HepG2 (cell line): ENCODE measurements around the gene ARHGEF3. TPM values are rescaled to one million over a fixed set of nuclear protein-coding genes. Genes with fewer than 3 reads are reported as not detected.
A peak's percentile ranks its signal among the peaks of the same experiment; 100 is the strongest.

ENCODE experiments used
- ARNTL ChIP-seq: sonication (generic); formaldehyde crosslinking; IDR thresholded peaks from 2 replicates; pipeline ENCODE4 v1.4.0; 2020; ENCODE audit warnings: mild to moderate bottlenecking, missing genetic modification reagents
- BRF2 ChIP-seq: sonication (generic); formaldehyde crosslinking; IDR thresholded peaks from 2 replicates; pipeline ENCODE4 v1.8.1; 2022; ENCODE audit warnings: mild to moderate bottlenecking, missing genetic modification reagents
- CENPBD1 ChIP-seq: sonication (generic); formaldehyde crosslinking; IDR thresholded peaks from 2 replicates; pipeline ENCODE4 v1.8.0; 2022; ENCODE audit warnings: missing genetic modification reagents, low read depth, mild to moderate bottlenecking, borderline replicate concordance
- CHD2 ChIP-seq: IDR thresholded peaks from 2 replicates; pipeline ENCODE4 v1.6.1; 2011; ENCODE audit warnings: low read depth, low read length, improper control_type of control experiment
- HDAC1 ChIP-seq: sonication (generic); formaldehyde crosslinking; IDR thresholded peaks from 2 replicates; pipeline ENCODE4 v1.5.1; 2020; ENCODE audit warnings: mild to moderate bottlenecking, missing genetic modification reagents
- KLF15 ChIP-seq: sonication (generic); formaldehyde crosslinking; IDR thresholded peaks from 2 replicates; pipeline ENCODE4 v1.8.1; 2023; ENCODE audit warnings: borderline replicate concordance, mild to moderate bottlenecking, inconsistent platforms, missing genetic modification reagents, mixed read lengths
- MEF2D ChIP-seq: sonication (generic); formaldehyde crosslinking; IDR thresholded peaks from 2 replicates; pipeline ENCODE4 v1.5.1; 2020; ENCODE audit warnings: mild to moderate bottlenecking, missing genetic modification reagents
- MXD3 ChIP-seq: IDR thresholded peaks from 2 replicates; pipeline ENCODE4 v1.6.1; 2016; ENCODE audit warnings: mild to moderate bottlenecking, missing biosample characterization, missing genetic modification reagents
- PHF21A ChIP-seq: sonication (generic); formaldehyde crosslinking; IDR thresholded peaks from 2 replicates; pipeline ENCODE4 v1.5.0; 2020; ENCODE audit warnings: mild to moderate bottlenecking, missing genetic modification reagents
- RCOR2 ChIP-seq: IDR thresholded peaks from 2 replicates; pipeline ENCODE4 v1.6.1; 2016; ENCODE audit warnings: missing biosample characterization, missing genetic modification reagents
- RXRA ChIP-seq: sonication (generic); formaldehyde crosslinking; IDR thresholded peaks from 2 replicates; pipeline ENCODE4 v1.5.1; 2020; ENCODE audit warnings: missing genetic modification reagents
- SAP130 ChIP-seq: IDR thresholded peaks from 2 replicates; pipeline ENCODE4 v1.6.1; 2016; ENCODE audit warnings: low read depth
- SIX4 ChIP-seq: sonication (generic); formaldehyde crosslinking; IDR thresholded peaks from 2 replicates; pipeline ENCODE4 v1.4.0; 2020; ENCODE audit warnings: missing genetic modification reagents
- SPEN ChIP-seq: sonication (generic); formaldehyde crosslinking; IDR thresholded peaks from 2 replicates; pipeline ENCODE4 v1.5.1; 2020; ENCODE audit warnings: low read depth, mild to moderate bottlenecking, missing genetic modification reagents
- SUZ12 ChIP-seq: fragments of 150-350 bp; IDR thresholded peaks from 2 replicates; pipeline ENCODE4 v1.6.1; 2014; ENCODE audit warnings: low read depth, low read length
- ZBTB37 ChIP-seq: sonication (generic); formaldehyde crosslinking; IDR thresholded peaks from 2 replicates; pipeline ENCODE4 v1.4.0; 2020; ENCODE audit warnings: mild to moderate bottlenecking, missing genetic modification reagents
- ZBTB7A ChIP-seq: sonication (generic); formaldehyde crosslinking; IDR thresholded peaks from 2 replicates; pipeline ENCODE4 v1.8.0; 2022; ENCODE audit warnings: mild to moderate bottlenecking, missing genetic modification reagents
- ZMYM3 ChIP-seq: sonication (generic); formaldehyde crosslinking; IDR thresholded peaks from 2 replicates; pipeline ENCODE4 v1.5.1; 2020; ENCODE audit warnings: mild to moderate bottlenecking, missing genetic modification reagents
- ZNF251 ChIP-seq: sonication (generic); formaldehyde crosslinking; IDR thresholded peaks from 2 replicates; pipeline ENCODE4 v1.9.0; 2021; ENCODE audit warnings: mild to moderate bottlenecking, missing genetic modification reagents
- ZNF577 ChIP-seq: sonication (generic); formaldehyde crosslinking; IDR thresholded peaks from 2 replicates; pipeline ENCODE4 v1.4.0; 2020; ENCODE audit warnings: mild to moderate bottlenecking, low read depth, missing genetic modification reagents, borderline replicate concordance
- ZNF879 ChIP-seq: sonication (generic); formaldehyde crosslinking; IDR thresholded peaks from 2 replicates; pipeline ENCODE4 v1.8.1; 2023; ENCODE audit warnings: missing genetic modification reagents
- ZSCAN29 ChIP-seq: sonication (generic); formaldehyde crosslinking; conservative IDR thresholded peaks from 2 replicates; pipeline ENCODE4 v1.4.0; 2020; ENCODE audit warnings: mild to moderate bottlenecking, missing genetic modification reagents
- polyA plus RNA-seq, 8 experiments: library from polyadenylated mRNA; depleted of rRNA in 3 of 8; stranded (reverse) in 7 of 8; unstranded in 1 of 8; fragments of >200 nt; fragmentation: Illumina TruSeq in 4 of 8; extraction: Trizol in 4 of 8; gene quantifications; 2 replicates each; pipeline versions ENCODE4 v1.2.1 to v1.2.3, GENCODE V29; 2011 to 2016; ENCODE audit warnings: low read depth in 4 of 8, missing spikeins in 1 of 8, mixed read lengths in 1 of 8; ENCODE audit not compliant: insufficient read depth in 1 of 8
- total RNA-seq, 5 experiments: library from RNA; depleted of rRNA; stranded (reverse); fragments of >200 nt; fragmentation: Illumina TruSeq; extraction: Trizol; gene quantifications; 2 replicates each; pipeline ENCODE4 v1.2.3, GENCODE V29; 2016; ENCODE audit warnings: low read depth in 1 of 5
- TF ChIP-seq, protein P1 (sequence below): sonication (generic); formaldehyde crosslinking; IDR thresholded peaks from 2 replicates; pipeline ENCODE4 v1.4.0; 2020; ENCODE audit warnings: missing genetic modification reagents, borderline replicate concordance

Gene ARHGEF3
- total and polyA plus RNA-seq, 2 of the 13 experiments (the other 11 are each of a cell fraction or from before 2014, with no cell fraction given) = 14.8 to 23.1 TPM

GRCh38 chr3:56682462-56683121, 119.2 kb downstream of the ARHGEF3 start (continued):
- TF ChIP-seq MXD3 (CRISPR knock-in tag) (0 out of 2 replicates have a peak, but pooled peaks have one; percentile 50), CENPBD1 (CRISPR knock-in tag) (no peak), ARNTL (CRISPR knock-in tag) (no peak), ZMYM3 (CRISPR knock-in tag) (peak; percentile 68; the same call in 1 of the 2 replicates), MEF2D (CRISPR knock-in tag) (peak; percentile 32; the same call in 1 of the 2 replicates), KLF15 (CRISPR knock-in tag) (no peak), BRF2 (CRISPR knock-in tag) (no peak), SAP130 (CRISPR knock-in tag) (peak; percentile 70), ZBTB7A (CRISPR knock-in tag) (peak; percentile 32; the same call in 1 of the 2 replicates), ZSCAN29 (CRISPR knock-in tag) (no peak), ZBTB37 (CRISPR knock-in tag) (no peak), RXRA (CRISPR knock-in tag) (no peak; the same call in 1 of the 2 replicates), CHD2 (no peak), ZNF251 (CRISPR knock-in tag) (no peak), SUZ12 (no peak), RCOR2 (CRISPR knock-in tag) (no peak), SIX4 (no peak), PHF21A (CRISPR knock-in tag) (peak; percentile 37; the same call in 1 of the 2 replicates), ZNF577 (CRISPR knock-in tag) (no peak), HDAC1 (0 out of 2 replicates have a peak, but pooled peaks have one; percentile 58), SPEN (CRISPR knock-in tag) (peak; percentile 41; the same call in 1 of the 2 replicates), ZNF879 (CRISPR knock-in tag) (peak; percentile 18; the same call in 1 of the 2 replicates)
- TF ChIP-seq, protein P1, sequence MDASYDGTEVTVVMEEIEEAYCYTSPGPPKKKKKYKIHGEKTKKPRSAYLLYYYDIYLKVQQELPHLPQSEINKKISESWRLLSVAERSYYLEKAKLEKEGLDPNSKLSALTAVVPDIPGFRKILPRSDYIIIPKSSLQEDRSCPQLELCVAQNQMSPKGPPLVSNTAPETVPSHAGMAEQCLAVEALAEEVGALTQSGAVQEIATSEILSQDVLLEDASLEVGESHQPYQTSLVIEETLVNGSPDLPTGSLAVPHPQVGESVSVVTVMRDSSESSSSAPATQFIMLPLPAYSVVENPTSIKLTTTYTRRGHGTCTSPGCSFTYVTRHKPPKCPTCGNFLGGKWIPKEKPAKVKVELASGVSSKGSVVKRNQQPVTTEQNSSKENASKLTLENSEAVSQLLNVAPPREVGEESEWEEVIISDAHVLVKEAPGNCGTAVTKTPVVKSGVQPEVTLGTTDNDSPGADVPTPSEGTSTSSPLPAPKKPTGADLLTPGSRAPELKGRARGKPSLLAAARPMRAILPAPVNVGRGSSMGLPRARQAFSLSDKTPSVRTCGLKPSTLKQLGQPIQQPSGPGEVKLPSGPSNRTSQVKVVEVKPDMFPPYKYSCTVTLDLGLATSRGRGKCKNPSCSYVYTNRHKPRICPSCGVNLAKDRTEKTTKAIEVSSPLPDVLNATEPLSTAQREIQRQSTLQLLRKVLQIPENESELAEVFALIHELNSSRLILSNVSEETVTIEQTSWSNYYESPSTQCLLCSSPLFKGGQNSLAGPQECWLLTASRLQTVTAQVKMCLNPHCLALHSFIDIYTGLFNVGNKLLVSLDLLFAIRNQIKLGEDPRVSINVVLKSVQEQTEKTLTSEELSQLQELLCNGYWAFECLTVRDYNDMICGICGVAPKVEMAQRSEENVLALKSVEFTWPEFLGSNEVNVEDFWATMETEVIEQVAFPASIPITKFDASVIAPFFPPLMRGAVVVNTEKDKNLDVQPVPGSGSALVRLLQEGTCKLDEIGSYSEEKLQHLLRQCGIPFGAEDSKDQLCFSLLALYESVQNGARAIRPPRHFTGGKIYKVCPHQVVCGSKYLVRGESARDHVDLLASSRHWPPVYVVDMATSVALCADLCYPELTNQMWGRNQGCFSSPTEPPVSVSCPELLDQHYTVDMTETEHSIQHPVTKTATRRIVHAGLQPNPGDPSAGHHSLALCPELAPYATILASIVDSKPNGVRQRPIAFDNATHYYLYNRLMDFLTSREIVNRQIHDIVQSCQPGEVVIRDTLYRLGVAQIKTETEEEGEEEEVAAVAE (CRISPR knock-in tag) = 0 out of 2 replicates have a peak, but pooled peaks have one; percentile 6
